Right atrium auricular region (tissue), 2 donors: Measurements from ENCODE around the gene DOCK2. TPM values are rescaled to one million over a fixed set of nuclear protein-coding genes. Genes with fewer than 3 reads are reported as not detected.

ENCODE experiments used
- DNase-seq: peaks from one replicate; pipeline ENCODE4 v3.0.0-alpha.2; 2019; ENCODE audit warnings: low spot score
- H3K27ac ChIP-seq, 2 donors: fragments of 200-600 bp; sonication (generic); 1 replicate in 1 of 2; 2 replicates in 1 of 2; pipeline ENCODE4 v1.5.1; 2016 to 2019
- H3K27me3 ChIP-seq, 2 donors: fragments of 200-600 bp; sonication (generic); one replicate each; pipeline versions ENCODE4 v1.5.1 to v1.6.0; 2017 to 2019
- H3K36me3 ChIP-seq: fragments of 200-600 bp; sonication (generic); one replicate; pipeline ENCODE4 v1.5.1; 2016
- H3K4me1 ChIP-seq, 2 donors: fragments of 200-600 bp; sonication (generic); one replicate each; pipeline versions ENCODE4 v1.5.1 to v1.6.0; 2017 to 2019
- H3K4me3 ChIP-seq, 2 donors: fragments of 200-600 bp; sonication (generic); 1 replicate in 1 of 2; 2 replicates in 1 of 2; pipeline ENCODE4 v1.5.1; 2017 to 2019; ENCODE audit warnings: mild to moderate bottlenecking in 1 of 2, moderate library complexity in 1 of 2
- H3K9me3 ChIP-seq, 2 donors: fragments of 200-600 bp; sonication (generic); one replicate each; pipeline ENCODE4 v1.5.1; 2019
- CTCF ChIP-seq, 2 donors: fragments of 200-600 bp; sonication (generic); IDR thresholded peaks; one replicate each; pipeline ENCODE4 v1.5.1; 2019; ENCODE audit warnings: antibody characterized with exemption in 2 of 2
- total RNA-seq, 2 donors: library from RNA; depleted of rRNA; stranded (reverse); fragments of >200 nt; gene quantifications; one replicate each; pipeline ENCODE4 v1.1.0, GENCODE V29; 2016

The DOCK2 gene
- total RNA-seq, 2 donors from 2014 or later: 3.7 to 5.4 TPM

GRCh38 chr5:170034231-170034630 is 397.2 kb downstream of the DOCK2 start:
- no peak for DNase-seq
- no peaks in the 10 kb centered on the region for H3K4me1 ChIP-seq
- H3K9me3 ChIP-seq: no peaks in the 10 kb centered on the region
- no peak overlapping the region for H3K4me3 ChIP-seq
- H3K27ac ChIP-seq: no peak overlapping the region
- no peaks in the 10 kb centered on the region for H3K27me3 ChIP-seq
- no peak for TF ChIP-seq CTCF (IDR thresholded peaks at IDR 0.05)
- no peaks in the 10 kb centered on the region for H3K36me3 ChIP-seq

- Histone ChIP-seq H3K27me3 (no peaks in the 10 kb centered on the region), H3K36me3 (no peaks in the 10 kb centered on the region), H3K27ac (no peak overlapping the region), H3K9me3 (peaks cover 0 to 5% of the 10 kb centered on the region in 2 donors), H3K4me3 (no peak overlapping the region), H3K4me1 (no peaks in the 10 kb centered on the region)
- DNase-seq: no peak
- TF ChIP-seq CTCF (IDR thresholded peaks at IDR 0.05): no peak
Observed at GRCh38 chr5:170038241-170038640, 401.2 kb downstream of the DOCK2 start.

GRCh38 chr5:170039830-170040229 is 402.8 kb downstream of the DOCK2 start:
- Histone ChIP-seq H3K9me3 (peaks cover 0 to 5% of the 10 kb centered on the region in 2 donors), H3K27me3 (no peaks in the 10 kb centered on the region), H3K36me3 (no peaks in the 10 kb centered on the region), H3K27ac (no peak overlapping the region), H3K4me3 (no peak overlapping the region), H3K4me1 (no peaks in the 10 kb centered on the region)
- DNase-seq: no peak
- no peak for TF ChIP-seq CTCF (IDR thresholded peaks at IDR 0.05)

- no peak for DNase-seq
- TF ChIP-seq CTCF (IDR thresholded peaks at IDR 0.05): no peak
- Histone ChIP-seq H3K27me3 (no peaks in the 10 kb centered on the region), H3K9me3 (no peaks in the 10 kb centered on the region), H3K4me1 (no peaks in the 10 kb centered on the region), H3K27ac (no peak overlapping the region), H3K4me3 (no peak overlapping the region), H3K36me3 (no peaks in the 10 kb centered on the region)
Observed at GRCh38 chr5:170046241-170046640, 409.2 kb downstream of the DOCK2 start.

GRCh38 chr5:170049713-170050112 is 412.6 kb downstream of the DOCK2 start:
- no peak for TF ChIP-seq CTCF (IDR thresholded peaks at IDR 0.05)
- no peak overlapping the region for H3K27ac ChIP-seq
- no peak overlapping the region for H3K4me3 ChIP-seq
- no peaks in the 10 kb centered on the region for H3K9me3 ChIP-seq
- H3K4me1 ChIP-seq: no peaks in the 10 kb centered on the region
- no peak for DNase-seq
- H3K36me3 ChIP-seq: no peaks in the 10 kb centered on the region
- H3K27me3 ChIP-seq: no peaks in the 10 kb centered on the region

- TF ChIP-seq CTCF (IDR thresholded peaks at IDR 0.05): no peak
- H3K36me3 ChIP-seq: no peaks in the 10 kb centered on the region
Observed at GRCh38 chr5:170053896-170054295, 416.8 kb downstream of the DOCK2 start.

More at GRCh38 chr5:170053896-170054295, 416.8 kb downstream of the DOCK2 start:
- DNase-seq: no peak
- no peaks in the 10 kb centered on the region for H3K9me3 ChIP-seq
- no peaks in the 10 kb centered on the region for H3K4me1 ChIP-seq
- no peak overlapping the region for H3K4me3 ChIP-seq
- H3K27me3 ChIP-seq: no peaks in the 10 kb centered on the region
- H3K27ac ChIP-seq: no peak overlapping the region
